Heart left ventricle (tissue), 16 donors: Measurements from ENCODE around the gene DHX9. TPM values are rescaled to one million over a fixed set of nuclear protein-coding genes. Genes with fewer than 3 reads are reported as not detected.

ENCODE experiments used
- ATAC-seq, 4 donors: fragments of 200-7000 bp; cut with Tn5 transposase; one replicate each; pipeline ENCODE4 v1.9.1; 2020 to 2022; ENCODE audit warnings: moderate library complexity in 4 of 4, mild to moderate bottlenecking in 3 of 4, moderate number of reproducible peaks in 1 of 4
- DNase-seq, 5 donors: peaks; one replicate each; pipeline ENCODE4 v3.0.0-alpha.2; 2020
- H3K27ac ChIP-seq, 12 donors: fragments of 200-600 bp; sonication (generic) in 4 of 12; one replicate each; pipeline versions ENCODE4 v1.5.0 to v1.8.0; 2016 to 2022; ENCODE audit warnings: mild to moderate bottlenecking in 2 of 12
- H3K27me3 ChIP-seq, 9 donors: fragments of 200-600 bp; sonication (generic) in 2 of 9; one replicate each; pipeline versions ENCODE4 v1.5.1 to v1.8.0; 2016 to 2022; ENCODE audit warnings: mild to moderate bottlenecking in 3 of 9
- H3K36me3 ChIP-seq, 9 donors: fragments of 200-600 bp; sonication (generic) in 2 of 9; one replicate each; pipeline versions ENCODE4 v1.5.0 to v1.8.0; 2018 to 2022; ENCODE audit warnings: mild to moderate bottlenecking in 2 of 9
- H3K4me1 ChIP-seq, 12 donors: fragments of 200-600 bp; sonication (generic) in 4 of 12; one replicate each; pipeline versions ENCODE4 v1.5.0 to v1.8.0; 2016 to 2022; ENCODE audit warnings: mild to moderate bottlenecking in 3 of 12
- H3K4me3 ChIP-seq, 12 donors: fragments of 200-600 bp; sonication (generic) in 4 of 12; one replicate each; pipeline versions ENCODE4 v1.5.0 to v1.8.0; 2017 to 2022; ENCODE audit warnings: mild to moderate bottlenecking in 9 of 12, moderate library complexity in 4 of 12
- H3K9me3 ChIP-seq, 12 donors: fragments of 200-600 bp; sonication (generic) in 4 of 12; one replicate each; pipeline versions ENCODE4 v1.5.0 to v1.8.0; 2016 to 2022; ENCODE audit warnings: mild to moderate bottlenecking in 1 of 12
- CTCF ChIP-seq, 12 donors: fragments of 200-600 bp; sonication (generic) in 4 of 12; IDR thresholded peaks; one replicate each; pipeline versions ENCODE4 v1.5.0 to v1.8.0; 2018 to 2022; ENCODE audit warnings: antibody characterized with exemption in 12 of 12, mild to moderate bottlenecking in 5 of 12
- POLR2A ChIP-seq, 2 donors: fragments of 450-650 bp; IDR thresholded peaks; one replicate each; pipeline ENCODE4 v1.6.1; 2017; ENCODE audit warnings: antibody characterized with exemption in 2 of 2, mild to moderate bottlenecking in 2 of 2, moderate library complexity in 2 of 2
- WGBS, 4 donors: extraction: QIAGEN DNeasy Blood & Tissue Kit in 2 of 4; methylation state at CpG; one replicate each; pipeline versions ENCODE4 v1.1.5 to v1.1.7; 2013 to 2018; 5-methylcytosine and 5-hydroxymethylcytosine counted together
- intact Hi-C, 10 donors: fragments of 100-400 bp; cut with DNase I; formaldehyde crosslinking; loops; one replicate each; pipeline versions ENCODE4 v1.11.1 to v1.14.2; 2022
- polyA plus RNA-seq, 2 donors: library from polyadenylated mRNA; stranded (reverse); fragments of 200-250 nt; gene quantifications; one replicate each; pipeline ENCODE4 v1.2.3, GENCODE V29; 2013
- total RNA-seq, 9 donors: library from RNA; depleted of rRNA in 2 of 9; stranded (reverse); fragments of >200 nt in 2 of 9; fragmentation: NEBNext Ultra II Directional in 3 of 9; extraction: Animal tissue kit (Norgen Biotek cat#: 25700) in 3 of 9; gene quantifications; one replicate each; pipeline versions ENCODE4 v1.1.0 to v1.2.4, GENCODE V29; 2016 to 2023
- donor health status: ischemic (EF 13 %, LVEDD 7.1; RV severe dilation, severe dysfunction).
- donor health status: healthy with polysubstance abuse.
- donor health status: DM: no; HTN: yes; CAD: no.
- donor health status: DM: no; HTN: no; CAD: no.
- donor health status: ischemic (EF 25% LVEDD 6.9; RV normal size, moderate dysfunction).
- donor health status: ischemic (EF 25% LVEDD 5.7; RV mildly dilated, moderate dysfunction).
- donor health status: healthy.
- donor health status: DM: yes; HTN: yes; CAD: no.
- donor health status: ischemic (EF 35%, LVEDD 5.7; RV mildly dilated, moderate dysfunction).
- donor health status: nonischemic (EF 11% LVEDD 7.7; RV severe dilation, severe dysfunction).
- donor health status: DM: yes; HTN: yes; CAD: no.
- donor health status: PGD.
- donor health status: ischemic (EF 29% LVEDD 5.4; RV normal size, mild dysfunction).
- donor health status: nonischemic (EF 23%, LVEDD 6.1; RV moderate dilation, normal function).

DHX9 gene
- total and polyA plus RNA-seq, 11 donors = 22.6 to 82.9 (median 60.9) TPM

GRCh38 chr1:182909578-182909977 is 70.4 kb downstream of the DHX9 start:
- peaks cover 0 to 19% (median 2%) of the 10 kb centered on the region in 12 donors for H3K9me3 ChIP-seq
- H3K4me3 ChIP-seq = no peak overlapping the region
- intact Hi-C loops = no loop called here
- DNase-seq (no peak), ATAC-seq (no peak)
- TF ChIP-seq CTCF (IDR thresholded peaks at IDR 0.05) (no peak), POLR2A (IDR thresholded peaks at IDR 0.05) (no peak)
- WGBS, 4 donors = 61 to 69% (median 62%) methylated on average over 4 of the region's 4 CpGs
- H3K4me1 ChIP-seq = no peaks in the 10 kb centered on the region
- no peaks in the 10 kb centered on the region for H3K36me3 ChIP-seq
- H3K27me3 ChIP-seq = no peaks in the 10 kb centered on the region
- no peak overlapping the region for H3K27ac ChIP-seq

- no peak for ATAC-seq
- Histone ChIP-seq H3K27me3 (no peaks in the 10 kb centered on the region), H3K4me3 (no peak overlapping the region), H3K4me1 (no peaks in the 10 kb centered on the region), H3K9me3 (peaks cover 0 to 19% (median 2%) of the 10 kb centered on the region in 12 donors), H3K36me3 (no peaks in the 10 kb centered on the region), H3K27ac (no peak overlapping the region)
- intact Hi-C loops = no loop called here
- no peak for DNase-seq
- no peak for TF ChIP-seq POLR2A (IDR thresholded peaks at IDR 0.05)
- no peak for TF ChIP-seq CTCF (IDR thresholded peaks at IDR 0.05)
- WGBS, 4 donors = 88 to 100% (median 100%) methylated on average over 1 of the region's 1 CpG
Measured at GRCh38 chr1:182910143-182910542, 71.0 kb downstream of the DHX9 start.

- H3K27ac ChIP-seq = no peak overlapping the region
- TF ChIP-seq CTCF (IDR thresholded peaks at IDR 0.05) (no peak), POLR2A (IDR thresholded peaks at IDR 0.05) (no peak)
- no peak overlapping the region for H3K4me3 ChIP-seq
- no peaks in the 10 kb centered on the region for H3K27me3 ChIP-seq
- ATAC-seq = no peak
- intact Hi-C loops = no loop called here
- no peak for DNase-seq
- no peaks in the 10 kb centered on the region for H3K4me1 ChIP-seq
- WGBS, 4 donors = 94 to 99% (median 97%) methylated on average over 3 of the region's 3 CpGs
- peaks cover 0 to 21% (median 2%) of the 10 kb centered on the region in 12 donors for H3K9me3 ChIP-seq
- no peaks in the 10 kb centered on the region for H3K36me3 ChIP-seq
Measured at GRCh38 chr1:182913401-182913800, 74.3 kb downstream of the DHX9 start.

DNA sequence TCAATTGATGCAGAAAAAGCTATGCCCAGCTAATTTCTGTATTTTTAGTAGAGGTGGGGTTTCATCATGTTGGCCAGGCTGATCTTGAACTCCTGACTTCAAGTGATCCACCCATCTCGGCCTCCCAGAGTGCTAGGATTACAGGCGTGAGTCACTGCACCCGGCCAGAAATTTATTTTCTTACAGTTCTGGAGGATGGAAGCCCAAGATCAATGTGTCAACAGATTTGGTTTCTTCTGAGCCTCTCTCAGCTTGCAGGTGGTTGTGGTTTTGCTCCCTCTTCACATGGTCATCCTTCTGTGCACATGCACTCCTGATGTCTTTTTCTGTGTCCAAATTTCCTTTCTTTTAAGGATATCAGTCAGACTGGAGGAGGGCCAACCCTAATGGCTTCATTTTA is 78.2 kb downstream of the DHX9 start:
- H3K4me3 ChIP-seq = no peak overlapping the region
- WGBS, 4 donors = 79 to 90% (median 84%) methylated on average over 3 of the region's 3 CpGs
- H3K27me3 ChIP-seq = peaks cover 0 to 8% (median 0%) of the 10 kb centered on the region in 9 donors
- TF ChIP-seq POLR2A (IDR thresholded peaks at IDR 0.05) (no peak), CTCF (IDR thresholded peaks at IDR 0.05) (no peak)
- H3K9me3 ChIP-seq = peaks cover 0 to 21% (median 0%) of the 10 kb centered on the region in 12 donors
- no peaks in the 10 kb centered on the region for H3K4me1 ChIP-seq
- no peak for ATAC-seq
- intact Hi-C loops = no loop called here
- no peak for DNase-seq
- no peaks in the 10 kb centered on the region for H3K36me3 ChIP-seq
- no peak overlapping the region for H3K27ac ChIP-seq
